ENCODE measurements around the gene CBX8. TPM values are rescaled to one million over a fixed set of nuclear protein-coding genes. Genes with fewer than 3 reads are reported as not detected.

The CBX8 gene
- total and polyA plus RNA-seq, 2 donors from 2014 or later, result 3.5 to 6.2 TPM

GRCh38 chr17:79742951-79743476, 53.9 kb downstream of the CBX8 start:
- intact Hi-C loops (cut with DNase I), result no loop called here
- H3K27me3 ChIP-seq (ENCODE audit: control insufficient read depth, insufficient read depth, low read length), result peaks cover 3% of the 10 kb centered on the region
- H3K36me3 ChIP-seq (ENCODE audit: control insufficient read depth in 2 of 3, insufficient read depth in 3 of 3, low read length in 3 of 3), result no peaks in the 10 kb centered on the region
- no peak for TF ChIP-seq CTCF (IDR thresholded peaks at IDR 0.05; ENCODE audit: borderline replicate concordance, extremely low read depth, insufficient read depth)
- FAIRE-seq (no peak), DNase-seq (peak in 2 of 5 donors; percentile 45 to 53)
- no peak overlapping the region for H3K27ac ChIP-seq (ENCODE audit: low read depth in 2 of 2, low read length in 2 of 2)
- peaks cover 0 to 12% (median 6%) of the 10 kb centered on the region in 3 donors for H3K4me1 ChIP-seq (ENCODE audit: control insufficient read depth in 2 of 3, insufficient read depth in 2 of 3, low read depth in 1 of 3, low read length in 3 of 3)
- no peaks in the 10 kb centered on the region for H3K9me3 ChIP-seq (ENCODE audit: control insufficient read depth in 2 of 3, insufficient read depth in 1 of 3, low read length in 3 of 3)
- H3K9ac ChIP-seq (ENCODE audit: low read length in 3 of 3), result no peak overlapping the region
- H3K4me3 ChIP-seq (ENCODE audit: low read length in 3 of 3), result no peak overlapping the region

GRCh38 chr17:79742589-79742918, 54.3 kb downstream of the CBX8 start:
- Histone ChIP-seq H3K27me3 (ENCODE audit: control insufficient read depth, insufficient read depth, low read length) (no peaks in the 10 kb centered on the region), H3K9ac (ENCODE audit: low read length in 3 of 3) (no peak overlapping the region), H3K27ac (ENCODE audit: low read depth in 2 of 2, low read length in 2 of 2) (no peak overlapping the region), H3K4me3 (ENCODE audit: low read length in 3 of 3) (no peak overlapping the region), H3K36me3 (ENCODE audit: control insufficient read depth in 2 of 3, insufficient read depth in 3 of 3, low read length in 3 of 3) (no peaks in the 10 kb centered on the region), H3K4me1 (ENCODE audit: control insufficient read depth in 2 of 3, insufficient read depth in 2 of 3, low read depth in 1 of 3, low read length in 3 of 3) (peaks cover 0 to 8% (median 6%) of the 10 kb centered on the region in 3 donors), H3K9me3 (ENCODE audit: control insufficient read depth in 2 of 3, insufficient read depth in 1 of 3, low read length in 3 of 3) (no peaks in the 10 kb centered on the region)
- no peak for DNase-seq
- no peak for FAIRE-seq
- intact Hi-C loops (cut with DNase I), result no loop called here
- no peak for TF ChIP-seq CTCF (IDR thresholded peaks at IDR 0.05; ENCODE audit: borderline replicate concordance, extremely low read depth, insufficient read depth)

Other genes with a start within 250 kb of the CBX8 start
- not detected for gene RBFOX3, start 186.0 kb downstream of the CBX8 start, total RNA-seq
- not detected for gene RBFOX3, start 186.0 kb downstream of the CBX8 start, polyA plus RNA-seq (ENCODE audit: insufficient read depth, low read depth, low replicate concordance)
- gene ENPP7, start 66.1 kb downstream of the CBX8 start, total RNA-seq, result 0.94 TPM
- gene ENPP7, start 66.1 kb downstream of the CBX8 start, polyA plus RNA-seq (ENCODE audit: insufficient read depth, low read depth, low replicate concordance), result 3.7 TPM
- gene CBX2, start 18.9 kb downstream of the CBX8 start, total RNA-seq, result 3.5 TPM
- gene CBX2, start 18.9 kb downstream of the CBX8 start, polyA plus RNA-seq (ENCODE audit: insufficient read depth, low read depth, low replicate concordance), result 2.2 TPM
- gene CBX4, start 42.4 kb upstream of the CBX8 start, total RNA-seq, result 26.8 TPM
- 7.1 TPM for gene CBX4, start 42.4 kb upstream of the CBX8 start, polyA plus RNA-seq (ENCODE audit: insufficient read depth, low read depth, low replicate concordance)
- 68.0 TPM for gene TBC1D16, start 238.8 kb upstream of the CBX8 start, total RNA-seq
- 9.1 TPM for gene TBC1D16, start 238.8 kb upstream of the CBX8 start, polyA plus RNA-seq (ENCODE audit: insufficient read depth, low read depth, low replicate concordance)
- gene CCDC40, start 239.6 kb upstream of the CBX8 start, total RNA-seq, result 22.6 TPM
- 5.1 TPM for gene CCDC40, start 239.6 kb upstream of the CBX8 start, polyA plus RNA-seq (ENCODE audit: insufficient read depth, low read depth, low replicate concordance)

Measured in kidney (tissue), 14 donors.